ENCODE measurements around the gene TMEM266. TPM values are rescaled to one million over a fixed set of nuclear protein-coding genes. Genes with fewer than 3 reads are reported as not detected.

The TMEM266 gene
- total RNA-seq, 2 experiments from 2014 or later: not detected

- no peak overlapping the region for H3K4me3 Mint-ChIP-seq
- no peaks in the 10 kb centered on the region for H3K9me3 Mint-ChIP-seq
- DNase-seq: no peak
- H3K36me3 Mint-ChIP-seq (ENCODE audit: low read depth): no peaks in the 10 kb centered on the region
- H3K27me3 Mint-ChIP-seq: no peaks in the 10 kb centered on the region
- ChIA-PET CTCF (interaction anchor here (1.6 kb wide), 1 partner anchor 9 kb away, joined by 4 read pairs; no protein-coding TSS in a partner anchor), POLR2A (no interaction called here)
- no peaks in the 10 kb centered on the region for H3K4me1 Mint-ChIP-seq
- H3K27ac Mint-ChIP-seq: no peak overlapping the region
These were observed 100.8 kb downstream of the TMEM266 start for GRCh38 chr15:76160426-76161152.

- Mint-ChIP-seq H3K27me3 (no peaks in the 10 kb centered on the region), H3K27ac (no peak overlapping the region), H3K4me1 (no peaks in the 10 kb centered on the region), H3K4me3 (no peak overlapping the region), H3K9me3 (no peaks in the 10 kb centered on the region), H3K36me3 (ENCODE audit: low read depth) (no peaks in the 10 kb centered on the region)
- ChIA-PET CTCF (interaction anchor here (0.8 to 1.6 kb wide), 3 partner anchors 10 to 13 kb away, joined by 3 to 4 read pairs (median 3); no protein-coding TSS in a partner anchor), POLR2A (no interaction called here)
- DNase-seq: no peak
These were observed 101.6 kb downstream of the TMEM266 start for GRCh38 chr15:76161153-76162035.

GRCh38 chr15:76162036-76162398 lies 102.2 kb downstream of the TMEM266 start:
- H3K9me3 Mint-ChIP-seq: no peaks in the 10 kb centered on the region
- ChIA-PET CTCF (interaction anchor here (1.2 to 1.6 kb wide), 2 partner anchors 10 to 14 kb away, joined by 3 to 4 read pairs; no protein-coding TSS in a partner anchor), POLR2A (no interaction called here)
- no peaks in the 10 kb centered on the region for H3K27me3 Mint-ChIP-seq
- no peak for DNase-seq
- no peaks in the 10 kb centered on the region for H3K4me1 Mint-ChIP-seq
- no peak overlapping the region for H3K4me3 Mint-ChIP-seq
- H3K27ac Mint-ChIP-seq: no peak overlapping the region
- H3K36me3 Mint-ChIP-seq (ENCODE audit: low read depth): no peaks in the 10 kb centered on the region

- DNase-seq: no peak
- Mint-ChIP-seq H3K36me3 (ENCODE audit: low read depth) (no peaks in the 10 kb centered on the region), H3K9me3 (no peaks in the 10 kb centered on the region), H3K4me3 (no peak overlapping the region), H3K4me1 (no peaks in the 10 kb centered on the region), H3K27me3 (no peaks in the 10 kb centered on the region), H3K27ac (no peak overlapping the region)
- CTCF ChIA-PET: interaction anchor here (0.6 to 1.5 kb wide), 3 partner anchors 15 to 53 kb away, joined by 3 read pairs; no protein-coding TSS in a partner anchor
- POLR2A ChIA-PET: no interaction called here
These were observed 103.1 kb downstream of the TMEM266 start for GRCh38 chr15:76162784-76163456.

GRCh38 chr15:76163457-76164295 lies 103.9 kb downstream of the TMEM266 start:
- H3K9me3 Mint-ChIP-seq: no peaks in the 10 kb centered on the region
- no peak overlapping the region for H3K27ac Mint-ChIP-seq
- H3K27me3 Mint-ChIP-seq: no peaks in the 10 kb centered on the region
- no peak overlapping the region for H3K4me3 Mint-ChIP-seq
- no peak for DNase-seq
- ChIA-PET CTCF (interaction anchor here (0.6 to 1.5 kb wide), 3 partner anchors 24 to 54 kb away, joined by 3 read pairs; no protein-coding TSS in a partner anchor), POLR2A (no interaction called here)
- H3K36me3 Mint-ChIP-seq (ENCODE audit: low read depth): no peaks in the 10 kb centered on the region
- no peaks in the 10 kb centered on the region for H3K4me1 Mint-ChIP-seq

GRCh38 chr15:76164602-76165001 lies 104.8 kb downstream of the TMEM266 start:
- no peaks in the 10 kb centered on the region for H3K4me1 Mint-ChIP-seq
- no peak overlapping the region for H3K4me3 Mint-ChIP-seq
- POLR2A ChIA-PET: no interaction called here
- H3K27ac Mint-ChIP-seq: no peak overlapping the region
- CTCF ChIA-PET: interaction anchor here (0.7 kb wide), 1 partner anchor 25 kb away, joined by 3 read pairs; no protein-coding TSS in a partner anchor
- no peaks in the 10 kb centered on the region for H3K36me3 Mint-ChIP-seq (ENCODE audit: low read depth)
- no peaks in the 10 kb centered on the region for H3K9me3 Mint-ChIP-seq
- H3K27me3 Mint-ChIP-seq: no peaks in the 10 kb centered on the region
- DNase-seq: no peak

- ChIA-PET POLR2A (no interaction called here), CTCF (no interaction called here)
- Mint-ChIP-seq H3K9me3 (no peaks in the 10 kb centered on the region), H3K4me3 (no peak overlapping the region), H3K27ac (no peak overlapping the region), H3K4me1 (no peaks in the 10 kb centered on the region), H3K36me3 (ENCODE audit: low read depth) (no peaks in the 10 kb centered on the region), H3K27me3 (no peaks in the 10 kb centered on the region)
- DNase-seq: no peak
These were observed 106.2 kb downstream of the TMEM266 start for GRCh38 chr15:76165951-76166350.

GRCh38 chr15:76168237-76168984 lies 108.6 kb downstream of the TMEM266 start:
- Mint-ChIP-seq H3K4me3 (no peak overlapping the region), H3K27me3 (no peaks in the 10 kb centered on the region), H3K4me1 (no peaks in the 10 kb centered on the region), H3K27ac (no peak overlapping the region), H3K36me3 (ENCODE audit: low read depth) (no peaks in the 10 kb centered on the region), H3K9me3 (no peaks in the 10 kb centered on the region)
- no peak for DNase-seq
- POLR2A ChIA-PET: no interaction called here
- CTCF ChIA-PET: interaction anchor here (0.9 kb wide), 1 partner anchor 26 kb away, joined by 3 read pairs; no protein-coding TSS in a partner anchor

GRCh38 chr15:76169018-76169417 lies 109.2 kb downstream of the TMEM266 start:
- no peaks in the 10 kb centered on the region for H3K36me3 Mint-ChIP-seq (ENCODE audit: low read depth)
- CTCF ChIA-PET: interaction anchor here (0.9 kb wide), 1 partner anchor 26 kb away, joined by 3 read pairs; no protein-coding TSS in a partner anchor
- no peaks in the 10 kb centered on the region for H3K9me3 Mint-ChIP-seq
- no peak overlapping the region for H3K4me3 Mint-ChIP-seq
- H3K4me1 Mint-ChIP-seq: no peaks in the 10 kb centered on the region
- POLR2A ChIA-PET: no interaction called here
- no peaks in the 10 kb centered on the region for H3K27me3 Mint-ChIP-seq
- no peak overlapping the region for H3K27ac Mint-ChIP-seq
- DNase-seq: no peak

GRCh38 chr15:76169911-76170800 lies 110.4 kb downstream of the TMEM266 start:
- ChIA-PET POLR2A (no interaction called here), CTCF (interaction anchor here (0.6 kb wide), 1 partner anchor 70 kb away, joined by 4 read pairs; no protein-coding TSS in a partner anchor)
- Mint-ChIP-seq H3K27me3 (no peaks in the 10 kb centered on the region), H3K9me3 (no peaks in the 10 kb centered on the region), H3K36me3 (ENCODE audit: low read depth) (no peaks in the 10 kb centered on the region), H3K27ac (no peak overlapping the region), H3K4me1 (no peaks in the 10 kb centered on the region), H3K4me3 (no peak overlapping the region)
- DNase-seq: no peak

GRCh38 chr15:76172782-76173181 lies 113.0 kb downstream of the TMEM266 start:
- H3K27me3 Mint-ChIP-seq: peaks cover 3% of the 10 kb centered on the region
- ChIA-PET CTCF (no interaction called here), POLR2A (no interaction called here)
- H3K4me3 Mint-ChIP-seq: no peak overlapping the region
- DNase-seq: no peak
- H3K36me3 Mint-ChIP-seq (ENCODE audit: low read depth): no peaks in the 10 kb centered on the region
- H3K4me1 Mint-ChIP-seq: no peaks in the 10 kb centered on the region
- H3K9me3 Mint-ChIP-seq: no peaks in the 10 kb centered on the region
- H3K27ac Mint-ChIP-seq: no peak overlapping the region
